ENCODE measurements around the gene LSP1.
A peak's percentile ranks its signal among the peaks of the same experiment; 100 is the strongest.

The LSP1 gene

DNA sequence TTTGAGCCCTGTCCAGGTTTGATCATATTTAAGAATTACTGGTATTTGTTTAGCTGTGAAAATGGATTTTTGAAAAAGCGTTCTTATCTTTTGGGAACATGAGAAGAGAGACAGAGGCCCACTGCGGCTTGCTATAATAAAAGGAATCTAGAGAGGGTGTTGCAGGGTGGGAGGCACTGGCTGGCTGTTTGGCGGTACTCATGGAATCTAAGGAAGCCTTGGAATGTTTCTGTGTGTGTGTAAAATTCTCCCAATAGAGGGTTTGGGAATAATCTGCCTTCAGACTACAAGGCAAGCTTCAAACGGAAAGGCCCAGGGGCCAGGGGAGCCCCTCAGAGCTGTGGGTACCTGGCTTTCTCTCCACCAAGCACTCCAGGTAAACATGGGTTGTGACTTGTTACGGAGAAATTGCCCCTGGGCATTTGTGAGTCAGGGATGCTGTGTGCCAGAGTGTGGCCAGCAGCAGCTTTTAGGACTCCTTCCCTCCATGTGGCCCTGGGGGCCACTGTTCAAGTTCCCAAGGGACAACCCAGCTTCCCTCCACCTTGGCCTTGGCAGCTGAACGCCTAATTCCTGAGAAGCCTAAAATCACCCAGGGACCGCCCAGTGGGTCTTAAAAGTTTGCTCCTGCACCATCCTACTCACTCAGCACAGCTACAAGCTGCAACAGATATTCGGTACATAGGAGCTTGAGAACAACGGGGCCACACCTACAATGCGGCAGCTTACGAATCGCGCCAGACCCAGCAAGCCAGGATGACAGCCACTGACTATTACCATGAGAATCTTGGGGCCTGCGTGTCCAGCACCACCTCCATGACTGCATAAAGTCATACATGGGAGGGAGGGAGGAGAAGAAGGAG, 32.2 kb upstream of the LSP1 start:
- DNase-seq (ENCODE audit: low read depth): peak; percentile 98
- TF ChIP-seq, protein P1, sequence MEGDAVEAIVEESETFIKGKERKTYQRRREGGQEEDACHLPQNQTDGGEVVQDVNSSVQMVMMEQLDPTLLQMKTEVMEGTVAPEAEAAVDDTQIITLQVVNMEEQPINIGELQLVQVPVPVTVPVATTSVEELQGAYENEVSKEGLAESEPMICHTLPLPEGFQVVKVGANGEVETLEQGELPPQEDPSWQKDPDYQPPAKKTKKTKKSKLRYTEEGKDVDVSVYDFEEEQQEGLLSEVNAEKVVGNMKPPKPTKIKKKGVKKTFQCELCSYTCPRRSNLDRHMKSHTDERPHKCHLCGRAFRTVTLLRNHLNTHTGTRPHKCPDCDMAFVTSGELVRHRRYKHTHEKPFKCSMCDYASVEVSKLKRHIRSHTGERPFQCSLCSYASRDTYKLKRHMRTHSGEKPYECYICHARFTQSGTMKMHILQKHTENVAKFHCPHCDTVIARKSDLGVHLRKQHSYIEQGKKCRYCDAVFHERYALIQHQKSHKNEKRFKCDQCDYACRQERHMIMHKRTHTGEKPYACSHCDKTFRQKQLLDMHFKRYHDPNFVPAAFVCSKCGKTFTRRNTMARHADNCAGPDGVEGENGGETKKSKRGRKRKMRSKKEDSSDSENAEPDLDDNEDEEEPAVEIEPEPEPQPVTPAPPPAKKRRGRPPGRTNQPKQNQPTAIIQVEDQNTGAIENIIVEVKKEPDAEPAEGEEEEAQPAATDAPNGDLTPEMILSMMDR (IDR thresholded peaks at IDR 0.05; ENCODE audit: insufficient read depth, low read depth, low read length, missing control alignments): no peak
- H3K4me3 ChIP-seq (ENCODE audit: low read length): no peak overlapping the region

DNA sequence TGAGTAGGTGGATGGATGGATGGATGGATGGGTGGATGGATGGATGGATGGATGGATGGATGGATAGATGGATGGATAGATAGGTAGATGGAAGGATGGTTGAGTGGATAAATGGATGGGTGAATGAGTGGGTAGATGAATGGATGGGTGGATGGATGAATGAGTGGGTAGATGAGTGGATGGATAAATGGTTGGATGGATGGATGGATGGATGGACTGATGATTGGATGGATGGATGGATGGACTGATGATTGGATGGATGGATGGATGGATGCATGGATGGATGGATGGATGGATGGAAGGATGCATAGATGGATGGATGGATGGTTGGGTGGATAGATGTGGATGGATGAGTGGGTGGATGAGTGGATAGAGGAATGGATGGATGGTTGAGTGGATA, 31.3 kb upstream of the LSP1 start:
- no peak overlapping the region for H3K4me3 ChIP-seq (ENCODE audit: low read length)
- DNase-seq (ENCODE audit: low read depth): no peak
- TF ChIP-seq, protein P1 (IDR thresholded peaks at IDR 0.05; ENCODE audit: insufficient read depth, low read depth, low read length, missing control alignments): no peak

DNA sequence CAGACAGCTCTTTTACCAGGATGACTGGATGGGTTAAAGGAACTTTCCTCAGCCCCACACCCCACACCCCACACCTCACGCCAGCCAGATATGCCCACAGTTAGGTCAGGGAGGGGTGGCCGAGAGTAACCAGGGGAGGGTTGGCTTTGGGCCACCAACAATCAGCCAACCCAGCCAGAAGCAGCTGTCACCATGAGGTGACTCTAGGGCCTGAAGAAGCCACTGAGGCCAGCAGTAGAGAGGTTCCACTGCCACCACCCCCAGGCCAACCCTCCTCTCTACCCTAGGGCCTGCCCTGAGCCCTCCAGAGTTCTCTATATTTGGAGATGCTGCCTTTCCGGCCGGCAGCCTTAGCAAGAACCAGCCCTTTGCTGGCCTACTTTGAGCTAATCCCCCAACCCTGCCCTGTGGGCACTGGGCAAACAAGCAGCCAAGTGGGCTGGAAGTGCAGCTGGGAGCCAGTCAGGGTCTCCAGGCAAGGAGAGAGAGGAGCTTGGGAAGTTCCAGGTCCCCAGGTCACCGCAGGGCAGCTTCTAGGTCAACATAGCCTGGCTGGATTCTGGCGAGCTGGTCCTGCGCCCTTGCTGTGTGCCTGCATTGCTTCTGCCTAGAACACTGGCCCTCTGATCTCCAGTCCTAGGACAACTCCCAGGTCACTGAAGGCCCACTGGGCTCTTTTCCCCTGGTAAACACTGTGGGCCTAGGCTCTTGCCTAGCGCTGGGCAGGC, 30.1 kb upstream of the LSP1 start:
- DNase-seq (ENCODE audit: low read depth): no peak
- no peak overlapping the region for H3K4me3 ChIP-seq (ENCODE audit: low read length)
- TF ChIP-seq, protein P1 (IDR thresholded peaks at IDR 0.05; ENCODE audit: insufficient read depth, low read depth, low read length, missing control alignments): no peak

- TF ChIP-seq, protein P1 (IDR thresholded peaks at IDR 0.05; ENCODE audit: insufficient read depth, low read depth, low read length, missing control alignments): no peak
- no peak overlapping the region for H3K4me3 ChIP-seq (ENCODE audit: low read length)
- no peak for DNase-seq (ENCODE audit: low read depth)
Observed at GRCh38 chr11:1823376-1824220, 29.3 kb upstream of the LSP1 start.

- no peak overlapping the region for H3K4me3 ChIP-seq (ENCODE audit: low read length)
- TF ChIP-seq, protein P1 (IDR thresholded peaks at IDR 0.05; ENCODE audit: insufficient read depth, low read depth, low read length, missing control alignments): no peak
- no peak for DNase-seq (ENCODE audit: low read depth)
Observed at GRCh38 chr11:1824221-1825038, 28.5 kb upstream of the LSP1 start.

Measured in epithelial cell of esophagus (primary cell).